ENCODE data around the gene PPP1R3D.

Gene PPP1R3D

DNA sequence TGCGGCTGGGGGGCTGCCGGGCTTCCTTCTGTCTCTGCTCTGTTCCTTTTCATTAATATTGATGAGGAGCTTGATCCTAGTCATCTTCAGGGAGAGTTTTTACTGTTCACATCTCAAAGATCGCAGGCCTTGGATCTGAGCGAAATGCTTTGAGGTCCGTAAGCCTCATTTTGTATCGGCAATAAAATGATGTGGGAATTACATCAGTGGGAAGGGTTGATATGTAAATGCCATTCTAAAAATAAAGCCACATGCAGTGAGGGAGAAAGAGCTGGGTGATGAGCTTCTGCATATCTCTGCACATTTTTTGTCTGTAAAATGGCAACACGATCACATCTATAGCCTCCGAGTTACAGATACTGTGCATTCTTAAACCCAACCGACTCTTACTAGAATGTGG lies 43.0 kb upstream of the PPP1R3D start:
- no peak overlapping the region for H3K4me3 ChIP-seq (ENCODE audit: control insufficient read depth, low read depth, low read length)
- TF ChIP-seq, protein P1, sequence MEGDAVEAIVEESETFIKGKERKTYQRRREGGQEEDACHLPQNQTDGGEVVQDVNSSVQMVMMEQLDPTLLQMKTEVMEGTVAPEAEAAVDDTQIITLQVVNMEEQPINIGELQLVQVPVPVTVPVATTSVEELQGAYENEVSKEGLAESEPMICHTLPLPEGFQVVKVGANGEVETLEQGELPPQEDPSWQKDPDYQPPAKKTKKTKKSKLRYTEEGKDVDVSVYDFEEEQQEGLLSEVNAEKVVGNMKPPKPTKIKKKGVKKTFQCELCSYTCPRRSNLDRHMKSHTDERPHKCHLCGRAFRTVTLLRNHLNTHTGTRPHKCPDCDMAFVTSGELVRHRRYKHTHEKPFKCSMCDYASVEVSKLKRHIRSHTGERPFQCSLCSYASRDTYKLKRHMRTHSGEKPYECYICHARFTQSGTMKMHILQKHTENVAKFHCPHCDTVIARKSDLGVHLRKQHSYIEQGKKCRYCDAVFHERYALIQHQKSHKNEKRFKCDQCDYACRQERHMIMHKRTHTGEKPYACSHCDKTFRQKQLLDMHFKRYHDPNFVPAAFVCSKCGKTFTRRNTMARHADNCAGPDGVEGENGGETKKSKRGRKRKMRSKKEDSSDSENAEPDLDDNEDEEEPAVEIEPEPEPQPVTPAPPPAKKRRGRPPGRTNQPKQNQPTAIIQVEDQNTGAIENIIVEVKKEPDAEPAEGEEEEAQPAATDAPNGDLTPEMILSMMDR (IDR thresholded peaks at IDR 0.05; ENCODE audit: control insufficient read depth, insufficient read depth, low read depth, low read length, missing control alignments) = no peak
- DNase-seq (ENCODE audit: low read depth) = no peak

DNA sequence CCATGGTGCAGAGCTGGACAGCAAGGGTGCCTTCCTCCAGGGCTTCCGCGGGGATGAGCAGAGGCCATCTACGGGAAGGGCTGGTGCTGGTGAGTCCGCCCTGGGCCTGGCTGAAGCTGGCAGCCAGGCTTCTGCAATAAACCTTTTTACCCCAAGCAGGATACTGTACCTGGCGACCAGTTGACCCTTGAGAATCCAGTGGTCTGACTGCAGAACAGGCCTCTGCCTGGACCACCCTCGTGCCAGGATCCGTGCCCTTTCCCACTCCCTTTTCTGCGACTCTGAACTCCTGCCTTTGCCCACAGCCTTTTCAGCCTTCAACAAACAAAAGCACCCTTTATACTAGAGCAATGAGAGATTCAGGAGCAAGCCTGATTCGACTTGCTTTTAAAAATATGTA lies 37.0 kb upstream of the PPP1R3D start:
- TF ChIP-seq, protein P1 (IDR thresholded peaks at IDR 0.05; ENCODE audit: control insufficient read depth, insufficient read depth, low read depth, low read length, missing control alignments) = no peak
- H3K4me3 ChIP-seq (ENCODE audit: control insufficient read depth, low read depth, low read length) = no peak overlapping the region
- DNase-seq (ENCODE audit: low read depth) = no peak

DNA sequence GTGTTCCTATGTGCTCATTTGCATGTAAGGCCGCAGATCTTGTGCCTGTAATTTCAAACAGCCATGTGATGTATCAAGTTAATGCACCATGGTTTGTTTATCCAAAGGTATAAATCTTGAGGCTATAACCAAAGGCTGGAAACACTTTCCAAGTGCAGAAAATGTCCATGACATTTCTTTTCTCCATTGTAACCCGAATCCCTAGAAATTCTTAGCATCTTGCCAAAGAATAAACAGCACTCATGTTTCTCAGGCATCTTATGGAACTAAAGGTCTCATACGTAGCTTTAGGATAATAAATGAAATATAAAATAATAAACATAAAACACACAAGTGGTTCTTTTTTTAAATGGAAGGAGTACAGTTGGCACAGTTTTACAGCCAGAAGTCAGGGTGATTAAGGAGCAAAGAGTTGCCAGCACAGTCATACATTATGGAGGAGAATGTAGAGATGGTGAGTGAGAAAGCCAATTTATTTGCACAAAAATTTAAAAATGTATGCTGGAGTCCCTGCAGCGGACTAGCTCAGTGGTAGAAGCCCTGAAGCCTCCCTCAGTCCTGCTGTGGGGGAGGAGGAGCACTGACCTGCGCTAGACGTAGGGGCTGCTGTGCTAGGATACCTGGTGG lies 36.2 kb upstream of the PPP1R3D start:
- TF ChIP-seq, protein P1 (IDR thresholded peaks at IDR 0.05; ENCODE audit: control insufficient read depth, insufficient read depth, low read depth, low read length, missing control alignments) = no peak
- DNase-seq (ENCODE audit: low read depth) = no peak
- no peak overlapping the region for H3K4me3 ChIP-seq (ENCODE audit: control insufficient read depth, low read depth, low read length)

DNA sequence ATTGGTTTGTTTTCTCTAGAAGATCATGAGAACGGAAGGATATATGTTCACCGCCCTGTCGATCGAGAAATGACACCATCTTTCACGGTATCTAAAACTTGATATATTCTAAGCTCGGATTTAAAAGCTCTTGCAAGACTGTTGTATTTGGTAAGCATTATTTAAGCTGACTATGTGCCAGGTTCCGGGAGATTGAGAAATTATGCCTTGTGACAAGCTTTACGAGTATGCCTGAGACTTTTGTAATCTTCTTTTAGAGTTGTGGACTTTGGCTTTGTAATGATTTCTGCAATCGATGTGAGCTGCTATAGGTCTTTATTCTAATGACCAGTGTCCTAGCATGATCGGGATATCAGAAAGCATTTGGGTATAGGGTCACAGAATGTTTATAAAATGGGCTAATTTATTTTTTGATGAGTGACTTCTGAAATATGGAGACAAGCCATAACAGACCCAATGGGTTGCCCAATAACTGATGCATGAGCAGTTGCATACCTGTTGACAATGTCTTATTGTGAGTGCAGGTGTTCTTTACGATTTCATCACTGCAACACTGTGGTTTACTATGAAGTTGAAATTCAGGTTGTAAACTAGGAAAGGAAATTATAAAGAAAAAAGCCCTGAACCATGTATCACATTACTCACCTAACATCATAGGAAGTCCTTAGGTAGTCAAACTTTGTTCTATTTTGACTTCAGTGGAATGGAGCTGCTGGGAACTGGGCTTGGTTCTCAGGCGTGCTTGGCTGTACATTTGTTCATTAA lies 32.1 kb upstream of the PPP1R3D start:
- H3K4me3 ChIP-seq (ENCODE audit: control insufficient read depth, low read depth, low read length) = no peak overlapping the region
- TF ChIP-seq, protein P1 (IDR thresholded peaks at IDR 0.05; ENCODE audit: control insufficient read depth, insufficient read depth, low read depth, low read length, missing control alignments) = no peak
- no peak for DNase-seq (ENCODE audit: low read depth)

DNA sequence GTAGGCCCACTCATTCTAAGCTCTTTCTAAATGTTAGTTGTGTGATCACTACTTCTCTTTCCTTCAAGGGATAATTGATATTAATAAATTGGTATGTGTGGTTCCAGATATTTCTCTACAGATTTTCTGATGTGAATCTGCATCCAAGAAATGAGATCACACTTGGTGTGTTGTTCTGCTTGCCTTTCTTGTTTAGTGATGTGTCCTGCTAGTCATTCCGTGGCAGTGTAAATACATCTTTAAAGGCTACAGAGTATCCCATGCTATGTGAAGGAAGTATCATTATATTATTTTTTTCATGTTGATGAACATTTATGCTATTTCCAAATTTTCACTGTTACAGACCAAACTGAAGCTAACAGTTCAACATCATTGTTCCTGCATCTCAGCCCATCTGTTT lies 31.3 kb upstream of the PPP1R3D start:
- H3K4me3 ChIP-seq (ENCODE audit: control insufficient read depth, low read depth, low read length) = no peak overlapping the region
- DNase-seq (ENCODE audit: low read depth) = no peak
- TF ChIP-seq, protein P1 (IDR thresholded peaks at IDR 0.05; ENCODE audit: control insufficient read depth, insufficient read depth, low read depth, low read length, missing control alignments) = no peak

DNA sequence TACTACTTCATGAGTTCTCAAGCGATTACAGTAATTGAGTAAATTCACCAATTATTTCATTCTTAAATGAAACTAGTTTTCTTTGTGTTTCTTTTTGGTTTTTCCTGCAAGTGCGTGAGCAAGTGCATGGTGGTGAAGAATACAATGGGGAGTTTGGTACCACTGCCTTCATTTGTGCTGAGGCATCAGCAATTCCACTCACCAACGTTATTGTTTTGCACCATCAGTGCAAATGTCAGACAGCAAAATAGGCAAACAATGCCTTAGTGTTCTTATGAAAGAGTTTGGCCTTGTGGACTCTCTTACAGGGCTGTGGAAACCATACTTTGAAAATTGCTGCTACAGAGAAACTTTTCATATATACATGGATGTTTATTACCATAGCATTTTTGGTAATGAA lies 26.3 kb upstream of the PPP1R3D start:
- DNase-seq (ENCODE audit: low read depth) = no peak
- TF ChIP-seq, protein P1 (IDR thresholded peaks at IDR 0.05; ENCODE audit: control insufficient read depth, insufficient read depth, low read depth, low read length, missing control alignments) = no peak
- H3K4me3 ChIP-seq (ENCODE audit: control insufficient read depth, low read depth, low read length) = no peak overlapping the region
